Inflammatory macrophage treated with lipopolysaccharide for 1 hour (primary cell): Measurements from ENCODE around the gene MAP1B.

Source experiments
- DNase-seq, 2 donors: peaks; one replicate each; pipeline ENCODE4 v3.0.0-alpha.2; 2020 to 2022

MAP1B gene

DNA sequence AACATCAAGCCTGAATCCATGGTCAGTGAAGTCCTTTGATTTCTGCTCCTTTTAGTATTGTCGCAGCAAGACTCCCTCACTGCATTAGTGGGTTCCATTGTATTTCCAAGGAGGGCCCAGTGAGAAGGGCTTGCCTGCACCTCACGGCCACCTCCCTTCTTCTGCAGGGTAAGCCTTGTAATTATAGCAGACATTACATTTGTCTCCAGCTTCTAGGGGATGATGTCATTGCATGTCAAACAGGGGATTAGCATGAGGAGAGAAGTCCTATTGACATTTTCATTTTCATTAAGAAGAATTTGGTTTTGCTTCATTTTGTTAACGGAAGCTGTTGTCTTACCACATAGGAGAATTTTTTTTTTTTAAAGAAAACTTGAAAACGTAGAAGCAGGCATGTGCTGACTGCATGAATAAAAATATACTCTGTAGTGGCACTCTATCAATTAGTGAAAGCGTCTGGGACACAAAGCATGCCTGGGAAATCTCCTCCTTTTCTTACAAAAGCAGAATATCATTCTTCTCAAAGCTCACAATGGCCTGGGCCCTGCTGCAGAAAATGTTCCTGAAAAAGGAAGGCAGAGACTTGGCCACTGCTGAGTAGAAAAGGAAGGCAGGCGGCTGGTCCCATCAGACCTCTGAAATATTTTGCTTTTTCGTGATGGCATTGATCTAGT lies 27.1 kb downstream of the MAP1B start:
- no peak for DNase-seq

DNA sequence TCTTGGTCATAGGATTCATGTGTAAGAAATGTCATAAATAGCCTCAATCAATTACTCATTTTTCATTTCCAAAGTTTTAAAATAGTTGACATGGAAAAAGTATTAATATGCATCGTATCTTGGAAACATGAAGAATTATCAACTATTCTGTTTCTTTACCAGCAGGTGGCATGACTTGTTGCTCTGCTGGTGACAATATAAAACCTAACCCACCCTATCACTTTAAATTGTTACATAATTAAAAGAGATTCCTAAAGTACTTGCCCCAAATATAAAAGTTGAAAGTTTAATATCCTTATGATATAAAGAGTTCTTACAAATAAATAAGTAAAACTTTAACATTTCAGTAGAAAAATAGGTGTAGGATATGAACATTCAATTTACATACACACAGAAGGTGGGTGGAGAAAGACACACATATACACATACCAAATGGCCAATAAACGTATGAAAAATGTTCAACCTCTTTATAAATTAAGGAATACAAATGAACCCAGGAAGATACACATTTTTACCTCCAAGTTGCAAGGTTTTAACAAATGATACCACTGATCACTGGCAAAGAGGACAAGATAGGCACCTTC lies 30.6 kb downstream of the MAP1B start:
- DNase-seq, result peak; percentile 3 to 11

DNA sequence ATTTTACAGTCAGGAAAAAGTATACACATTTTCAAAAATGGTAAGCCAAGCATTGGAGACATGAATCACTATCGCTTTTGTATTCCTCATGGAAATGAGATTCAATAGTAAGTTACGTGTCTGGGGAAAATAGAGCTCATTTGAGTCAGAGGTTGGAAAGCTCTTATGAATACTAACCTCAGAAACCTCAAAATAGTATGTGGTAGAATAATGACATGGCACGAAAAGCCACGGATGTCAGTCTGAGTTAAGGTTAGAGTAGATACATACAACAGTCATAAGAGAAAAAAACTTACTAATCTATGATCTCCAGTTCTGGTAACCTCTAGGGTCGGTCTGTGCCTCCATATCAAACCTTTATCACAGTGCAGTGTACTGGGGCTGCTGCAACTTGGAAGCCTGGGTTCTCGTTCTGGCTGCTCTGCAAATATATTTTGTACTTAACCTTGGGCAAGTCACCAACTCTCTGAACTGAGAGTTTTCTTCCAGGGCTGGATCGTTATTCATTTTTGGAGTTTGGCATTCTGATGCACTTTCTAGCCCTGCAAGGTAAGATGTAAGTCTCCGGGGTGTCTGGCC lies 31.8 kb downstream of the MAP1B start:
- no peak for DNase-seq

DNA sequence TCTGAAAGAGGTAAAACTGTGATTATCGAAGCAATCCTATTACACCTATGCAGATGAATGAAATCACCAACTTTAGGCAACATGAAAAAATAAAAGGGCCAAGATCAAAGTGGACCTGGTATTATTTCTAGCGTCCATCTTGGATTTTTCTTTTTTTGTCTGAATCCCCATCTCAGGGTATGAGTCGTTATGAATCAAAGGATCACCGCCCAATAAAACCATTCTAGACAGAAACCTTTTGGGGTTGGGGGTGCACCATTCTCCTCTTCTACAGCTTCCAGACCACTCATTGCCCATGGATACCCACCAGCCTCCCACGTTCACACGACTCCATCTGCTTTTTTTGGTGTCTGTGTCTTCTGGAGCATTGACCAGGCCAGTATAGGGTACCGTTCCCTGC lies 33.4 kb downstream of the MAP1B start:
- no peak for DNase-seq

DNA sequence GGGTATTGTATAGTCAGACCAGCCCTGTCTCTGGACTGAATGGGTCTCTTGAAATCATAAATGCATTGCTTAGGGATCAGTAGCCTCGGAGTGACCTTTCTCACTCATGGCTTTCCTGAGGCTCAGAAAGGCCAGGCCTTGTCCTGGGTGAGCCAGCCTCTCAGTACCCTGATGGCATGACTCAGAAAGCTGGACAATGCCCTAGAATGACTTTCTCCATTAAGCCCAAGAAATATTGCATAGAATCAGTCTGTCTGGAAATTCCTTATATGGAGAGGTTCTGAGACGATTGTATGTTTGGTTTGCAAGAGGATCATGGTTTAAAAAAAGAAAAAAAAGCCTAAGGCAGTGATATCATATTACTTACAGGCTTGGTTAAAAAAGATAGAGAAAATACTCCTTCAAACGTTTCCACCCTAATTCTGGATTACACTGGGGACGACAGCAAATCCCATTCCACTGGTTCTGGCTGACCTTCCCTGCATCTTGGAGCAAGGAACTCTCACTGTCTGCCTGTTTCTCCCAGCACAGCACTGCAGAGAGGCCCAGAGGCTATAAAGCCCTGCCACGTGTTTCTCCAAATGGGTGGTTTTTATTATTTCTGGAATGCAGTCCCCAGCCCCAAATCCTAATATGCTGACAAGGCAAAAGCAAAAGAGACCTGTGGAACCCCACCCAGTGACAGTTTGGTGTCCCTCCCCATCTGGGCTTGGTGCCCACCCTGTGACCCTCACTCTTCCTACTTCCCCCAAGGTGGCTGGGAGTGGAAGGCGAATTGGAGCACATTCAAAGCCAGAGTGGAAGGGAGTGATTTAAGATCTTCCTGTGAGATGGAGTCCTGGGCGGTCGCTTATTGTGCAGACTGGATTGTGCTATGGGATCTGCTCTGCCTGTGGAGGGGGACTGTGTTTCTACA lies 34.4 kb downstream of the MAP1B start:
- DNase-seq, result no peak

DNA sequence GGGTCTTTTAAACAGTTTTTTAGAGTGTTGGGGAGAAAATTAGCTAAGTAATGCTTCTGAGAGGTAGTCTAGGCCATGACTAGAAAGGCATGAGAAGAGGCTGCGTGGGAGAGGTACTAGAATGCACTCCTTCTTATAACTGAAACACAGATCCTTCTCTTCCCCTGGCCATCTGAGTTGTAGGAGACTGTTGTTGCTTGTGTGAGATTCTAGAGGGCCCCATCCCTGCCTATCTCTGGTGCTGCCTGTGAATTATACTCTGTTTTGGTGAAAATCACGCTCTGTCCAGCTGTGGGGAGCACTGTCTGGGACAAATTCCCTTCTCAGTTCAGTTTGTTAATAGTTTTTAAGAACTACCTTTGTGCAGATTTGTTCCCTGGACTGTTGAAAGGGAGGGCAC lies 37.5 kb downstream of the MAP1B start:
- no peak for DNase-seq

DNA sequence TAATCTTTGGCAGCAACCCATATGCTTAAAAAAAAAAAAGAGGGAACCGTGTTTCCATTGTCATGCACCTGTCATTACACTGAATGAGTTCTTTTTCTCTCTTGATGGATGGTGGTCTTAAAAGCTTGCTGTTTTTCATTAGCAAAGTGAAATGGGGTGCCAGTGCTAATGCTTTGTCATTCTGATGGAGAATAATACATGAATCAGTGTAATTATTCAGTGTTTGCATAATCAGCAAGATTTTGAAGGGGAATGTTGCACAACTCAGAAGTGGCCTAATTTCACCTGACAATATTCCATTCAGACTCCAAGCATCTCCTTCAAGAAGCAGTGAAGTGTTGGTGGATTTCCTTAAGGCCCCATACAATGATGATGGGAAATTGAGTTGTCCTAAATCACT lies 38.1 kb downstream of the MAP1B start:
- no peak for DNase-seq

DNA sequence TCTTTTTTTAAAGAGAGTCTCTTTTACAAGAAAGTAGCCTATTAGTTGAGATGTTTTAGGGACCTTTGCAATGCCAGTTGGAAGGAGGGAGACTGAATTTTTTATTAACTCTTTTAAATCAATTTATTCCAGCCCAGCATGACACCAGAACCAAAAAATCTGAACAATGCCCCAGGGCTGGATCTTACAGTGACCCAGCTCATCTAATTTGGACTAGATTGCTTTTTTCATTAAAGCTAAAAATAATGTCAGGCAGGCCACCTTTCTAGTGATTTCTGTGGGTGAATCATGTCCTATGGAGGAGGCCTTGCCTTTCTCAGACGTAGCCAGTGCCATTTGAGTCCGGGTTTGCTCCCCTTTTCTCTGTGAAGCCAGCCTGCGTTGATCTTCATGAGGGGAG lies 38.8 kb downstream of the MAP1B start:
- no peak for DNase-seq

DNA sequence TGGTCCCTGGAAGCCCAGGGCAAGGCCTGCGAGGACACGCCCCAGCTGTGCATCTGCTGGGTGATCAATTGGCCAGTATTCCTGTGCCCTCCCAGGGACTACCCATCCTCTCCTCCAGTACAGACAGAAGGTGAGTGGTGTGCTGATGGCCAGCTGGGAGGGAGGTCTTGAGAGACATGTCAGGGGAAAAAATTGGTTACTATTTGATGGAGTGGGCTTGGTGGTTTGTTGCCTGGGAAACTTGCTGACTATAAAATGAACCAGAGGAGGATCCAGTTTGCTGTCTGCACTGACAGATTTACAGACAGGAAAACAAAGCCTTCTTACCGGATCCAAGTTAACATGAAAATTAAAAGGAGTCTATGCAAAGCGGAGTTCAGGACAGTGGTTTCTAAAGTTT lies 40.3 kb downstream of the MAP1B start:
- no peak for DNase-seq

DNA sequence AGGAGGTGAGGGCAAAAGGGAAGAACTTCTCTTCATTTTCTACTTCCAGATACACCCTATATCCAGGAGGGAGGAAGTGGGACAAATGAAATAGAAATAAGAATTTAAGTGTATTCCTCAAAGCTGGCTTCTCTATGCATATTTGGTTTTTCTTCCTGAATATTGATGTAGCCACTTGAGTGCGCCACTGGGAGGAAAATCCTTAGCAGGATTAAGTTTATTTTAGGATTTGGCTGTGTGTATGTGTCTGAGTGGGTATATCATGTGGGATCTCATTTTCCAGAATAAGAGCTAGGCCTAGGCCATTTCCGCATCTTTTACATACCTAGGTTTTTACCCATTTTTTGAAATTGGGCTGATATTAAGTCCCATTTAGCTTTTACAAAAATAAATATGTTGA lies 42.5 kb downstream of the MAP1B start:
- no peak for DNase-seq

DNA sequence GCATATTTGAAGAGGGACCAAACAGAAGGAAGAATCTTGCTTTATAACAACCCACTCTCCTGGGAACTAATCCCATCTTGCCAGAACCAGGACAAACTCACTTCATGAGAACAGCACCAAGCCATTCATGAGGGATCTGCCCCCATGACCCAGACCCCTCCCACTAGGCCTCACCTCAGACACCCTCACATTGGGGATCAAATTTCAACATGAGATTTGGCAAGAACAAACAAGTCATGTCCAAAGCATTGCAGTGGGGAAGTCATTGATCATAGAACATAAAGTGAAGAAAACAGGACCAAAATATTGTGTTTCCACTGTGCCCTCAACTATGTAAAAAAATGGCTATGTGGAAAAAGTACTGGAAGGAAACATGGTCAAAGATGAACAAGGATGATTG lies 43.9 kb downstream of the MAP1B start:
- no peak for DNase-seq

DNA sequence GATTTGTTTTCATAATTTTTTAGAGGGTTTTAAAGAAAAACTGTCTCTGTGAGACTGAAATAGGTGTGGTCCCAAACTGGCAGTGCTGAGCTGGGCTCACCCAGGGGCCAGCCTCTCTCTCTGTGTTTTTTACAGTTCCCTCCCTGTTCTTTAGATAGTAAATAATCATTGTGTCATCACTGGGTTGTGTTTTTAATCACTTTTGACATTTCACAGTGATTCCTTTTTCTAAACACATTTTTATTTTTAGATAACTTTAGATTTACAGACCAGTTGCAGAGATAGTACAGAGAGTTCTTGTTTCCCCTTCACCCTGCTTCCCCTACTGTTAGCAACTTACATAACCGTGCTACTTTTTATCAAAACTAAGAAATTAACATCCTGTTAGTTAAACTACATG lies 44.4 kb downstream of the MAP1B start:
- DNase-seq, result no peak

DNA sequence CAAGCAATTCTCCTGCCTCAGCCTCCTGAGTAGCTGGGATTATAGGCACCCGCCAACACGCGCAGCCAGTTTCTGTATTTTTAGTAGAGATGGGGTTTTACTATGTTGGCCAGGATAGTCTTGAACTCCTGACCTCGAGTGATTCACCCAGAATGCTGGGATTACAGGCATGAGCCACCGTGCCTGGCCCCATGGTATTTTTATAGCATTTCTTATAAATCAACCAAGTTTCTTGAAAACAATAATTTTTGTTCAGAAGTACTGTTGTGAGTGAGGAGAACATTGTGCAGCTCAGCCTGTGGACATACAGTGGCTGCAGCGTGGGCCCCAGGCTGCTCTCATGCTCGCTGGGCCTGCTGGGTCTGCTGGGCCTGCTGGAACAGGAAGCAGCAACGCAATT lies 45.3 kb downstream of the MAP1B start:
- no peak for DNase-seq

DNA sequence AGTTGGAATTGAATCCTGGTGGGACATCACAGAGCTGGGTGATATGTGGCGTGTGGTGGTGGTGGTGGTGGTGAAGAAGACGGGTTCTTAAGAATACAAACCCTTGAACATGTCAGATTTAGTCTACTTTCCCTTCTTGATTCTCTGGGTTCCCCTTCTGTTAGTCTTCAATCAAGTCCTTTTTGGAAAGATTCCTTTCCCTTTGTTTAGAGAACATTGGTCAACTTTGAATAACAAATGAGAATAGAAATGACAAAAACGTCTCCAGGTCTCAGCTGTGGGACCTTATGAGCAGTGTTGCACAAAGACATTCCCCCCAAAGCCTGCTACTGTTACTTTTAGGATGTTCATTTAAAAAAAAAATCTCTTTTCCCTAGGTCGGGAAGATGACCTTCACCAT lies 46.3 kb downstream of the MAP1B start:
- no peak for DNase-seq

DNA sequence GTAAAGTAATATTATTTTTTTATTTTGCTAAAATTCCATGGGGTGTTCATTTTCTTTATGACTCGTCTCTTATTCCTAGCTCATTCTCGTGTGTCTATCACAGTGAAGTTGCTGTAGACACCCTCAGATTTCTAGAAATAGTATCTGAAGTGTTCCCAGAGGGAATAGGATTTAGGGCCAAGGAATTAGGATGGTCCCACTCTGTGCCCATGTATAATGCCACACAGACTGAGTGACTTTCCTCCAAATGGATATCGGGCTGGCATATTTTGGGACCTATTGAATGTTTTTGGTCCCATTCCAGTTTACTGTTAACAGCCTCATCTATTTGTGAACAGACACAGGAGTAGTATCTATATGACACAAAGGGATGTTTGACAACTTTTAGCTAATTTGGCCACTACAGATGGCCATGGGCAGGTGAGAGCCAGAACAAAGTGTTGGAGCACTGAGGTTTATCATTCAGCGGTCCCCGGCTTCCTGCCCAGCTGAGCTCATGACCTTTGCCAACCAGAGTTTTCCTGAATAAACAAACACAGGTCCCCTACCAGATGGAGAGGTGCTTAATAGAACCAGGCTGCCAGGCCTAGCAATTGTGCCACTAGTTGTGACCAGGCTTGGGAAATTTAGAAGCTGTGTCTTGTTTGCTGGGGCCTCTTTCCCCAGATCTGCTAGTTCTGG lies 46.9 kb downstream of the MAP1B start:
- no peak for DNase-seq

DNA sequence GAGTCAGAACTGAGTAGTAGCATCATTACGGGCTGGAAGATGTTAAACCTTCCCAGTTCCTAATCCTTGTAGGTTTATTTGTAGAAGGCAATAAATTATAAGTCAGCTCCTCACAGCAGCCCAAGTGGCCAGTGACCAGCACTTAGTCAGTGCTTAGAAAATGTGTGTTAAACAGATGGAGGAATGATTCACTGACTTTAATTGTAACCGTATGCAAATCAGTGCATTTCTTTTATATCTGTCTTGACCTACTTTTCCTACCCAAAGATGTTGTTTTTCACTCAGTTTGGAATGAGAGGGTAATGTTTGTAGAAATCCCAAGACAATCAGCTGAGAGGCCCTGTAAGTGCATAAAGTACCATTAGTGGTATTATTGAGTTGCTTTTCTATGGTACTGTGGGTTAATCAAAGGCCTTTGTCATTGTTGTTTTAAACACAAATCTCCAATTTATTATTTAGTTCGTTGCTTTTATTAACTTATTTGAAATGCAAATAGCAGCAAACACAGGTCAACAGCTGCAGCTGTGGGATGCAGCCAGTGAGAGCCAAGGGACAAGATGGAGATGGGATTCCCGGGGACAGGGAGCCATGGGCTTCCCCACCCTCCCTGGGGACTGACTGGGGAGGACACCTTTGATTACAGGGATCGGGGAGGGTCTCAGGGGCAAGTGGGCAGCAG lies 49.8 kb downstream of the MAP1B start:
- no peak for DNase-seq

DNA sequence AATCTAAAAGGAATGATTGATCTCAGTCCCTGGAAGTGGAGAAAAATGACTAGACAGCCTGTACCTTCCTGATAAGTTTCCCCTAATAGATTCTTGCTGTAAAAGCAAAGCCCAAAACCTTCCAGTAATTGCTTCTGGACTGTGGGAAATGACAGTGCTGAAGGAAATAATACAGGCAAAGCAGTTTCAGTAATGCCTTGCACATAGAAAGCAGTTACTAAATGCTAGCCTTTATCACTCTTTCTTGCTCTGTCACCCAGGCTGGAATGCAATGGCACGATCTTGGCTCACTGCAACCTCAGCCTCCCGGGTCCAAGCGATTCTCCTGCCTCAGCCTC lies 50.3 kb downstream of the MAP1B start:
- no peak for DNase-seq

DNA sequence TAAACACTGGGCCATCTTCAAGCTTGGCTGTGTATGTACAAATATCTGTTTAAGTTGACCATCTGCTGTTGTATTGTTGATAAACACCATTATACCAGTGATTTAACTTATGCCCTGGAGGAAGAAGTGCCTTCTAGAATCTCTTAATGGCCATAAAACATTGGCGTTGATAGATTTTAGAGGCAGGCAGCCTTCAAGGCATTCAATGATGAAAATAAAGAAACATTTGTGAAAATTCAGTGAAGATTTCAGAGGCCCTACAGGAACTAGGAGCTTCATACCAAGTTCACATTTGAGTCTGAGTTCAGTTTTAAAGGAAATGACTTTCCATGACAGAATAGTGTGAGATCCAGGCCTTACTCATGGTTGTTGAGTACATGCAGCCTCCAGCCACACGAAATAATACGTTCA lies 52.2 kb downstream of the MAP1B start:
- DNase-seq, result no peak

DNA sequence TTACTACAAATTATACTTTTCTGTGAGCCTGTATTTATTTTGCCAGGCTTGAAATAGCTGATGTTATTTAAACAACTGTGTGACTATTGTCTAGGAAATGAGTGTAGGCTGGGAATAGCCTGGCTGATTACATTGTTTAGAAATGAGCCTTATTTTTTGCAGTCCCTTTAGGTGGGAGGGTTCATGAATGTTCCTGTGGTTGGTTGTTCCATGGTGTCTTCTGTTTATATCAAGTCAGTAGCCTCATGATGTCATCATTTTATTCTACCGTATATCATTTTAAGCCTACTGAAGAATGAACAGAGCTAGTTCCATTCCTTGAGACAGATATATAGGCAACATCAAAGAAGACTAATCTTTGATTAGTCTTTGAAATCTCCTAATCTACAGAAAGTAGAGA lies 53.1 kb downstream of the MAP1B start:
- no peak for DNase-seq

DNA sequence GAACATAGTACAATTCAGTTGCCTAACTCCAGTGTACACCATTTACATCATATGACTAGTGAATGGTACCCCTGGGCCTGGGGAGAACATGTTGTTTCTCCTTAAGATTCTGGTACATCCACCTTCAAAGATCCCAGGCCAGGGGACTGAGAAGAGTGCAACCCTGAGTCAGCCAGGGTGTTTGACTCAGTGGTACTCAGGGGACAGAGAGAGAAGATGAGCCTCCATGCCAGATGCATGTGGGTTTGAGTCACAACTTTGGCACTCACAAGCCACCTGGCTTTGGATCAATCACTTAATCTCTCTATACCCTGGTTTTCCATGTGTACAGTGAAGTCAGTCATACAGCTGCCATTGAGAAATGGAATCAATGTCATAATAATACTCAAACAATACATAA lies 53.7 kb downstream of the MAP1B start:
- DNase-seq, result no peak

DNA sequence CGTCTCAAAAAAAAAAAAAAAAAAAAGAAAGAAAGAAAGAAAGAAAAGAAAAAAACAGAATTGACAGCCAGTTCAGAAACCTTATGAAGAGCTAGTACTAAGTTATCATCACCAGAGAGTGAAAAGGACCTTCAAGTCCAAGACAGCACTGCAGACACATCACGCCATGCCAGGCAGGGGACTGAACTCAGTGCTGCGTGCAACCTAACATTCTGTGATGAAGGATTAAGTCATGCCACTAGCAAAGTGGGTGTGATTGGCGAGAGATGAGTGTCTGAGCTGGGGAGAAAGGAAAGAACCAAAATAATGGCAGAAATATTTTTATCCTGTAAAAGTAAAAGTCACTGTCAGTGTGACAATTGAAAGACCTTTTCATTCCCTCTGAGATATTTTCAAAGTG lies 54.7 kb downstream of the MAP1B start:
- no peak for DNase-seq

DNA sequence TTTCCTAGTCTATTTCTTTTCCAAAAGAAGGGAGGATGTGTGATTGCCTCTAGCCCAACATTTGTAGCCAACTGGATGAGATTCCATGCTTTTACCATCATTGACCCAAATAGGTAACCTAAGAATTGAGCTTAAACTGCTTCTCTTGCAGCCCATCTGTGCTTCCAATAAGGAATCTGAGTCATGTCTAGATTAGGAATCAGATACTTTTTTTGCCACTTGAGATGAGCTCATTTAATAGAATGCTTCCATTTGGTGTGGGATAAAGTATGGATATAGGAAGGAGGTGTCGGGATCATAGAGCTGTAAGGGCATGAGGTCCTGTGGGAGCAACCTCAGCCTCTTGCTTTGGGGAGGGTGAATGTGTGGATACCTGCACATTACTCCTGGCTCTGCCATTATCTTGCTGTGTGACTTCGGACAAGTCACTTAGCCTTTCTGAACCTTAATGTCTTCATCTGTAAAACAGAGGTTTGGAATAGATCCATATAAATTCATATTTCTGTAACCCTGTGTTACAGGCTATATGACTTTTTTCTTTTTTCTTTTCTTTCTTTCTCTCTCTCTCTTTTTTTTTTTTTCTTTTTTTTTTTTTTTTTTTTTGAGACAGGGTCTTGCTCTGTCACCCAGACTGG lies 56.2 kb downstream of the MAP1B start:
- no peak for DNase-seq
